Activated gamma-delta T cell treated with anti-CD3 and anti-CD28 coated beads, Interleukin-2, amount 50 U/mL, for 16 hours (primary cell): Measurements from ENCODE around the gene RPEL1.
"Not testable (repeated sequence)": the region's sequence is repeated elsewhere in the genome, so short reads cannot be mapped to it uniquely, and the experiment has no call there.

Source experiments
- DNase-seq: peaks from one replicate; pipeline ENCODE4 v3.0.0-alpha.2; 2020; ENCODE audit warnings: low read depth

Gene RPEL1

GRCh38 chr10:103232772-103233488 lies 12.8 kb upstream of the RPEL1 start:
- DNase-seq, result no peak

GRCh38 chr10:103235775-103236174 lies 9.9 kb upstream of the RPEL1 start:
- no peak for DNase-seq

GRCh38 chr10:103238506-103239252 lies 7.0 kb upstream of the RPEL1 start:
- no peak for DNase-seq

- DNase-seq, result no peak
These were observed 4.2 kb upstream of the RPEL1 start for GRCh38 chr10:103241262-103242011.

GRCh38 chr10:103244666-103245271 lies 918 bp upstream of the RPEL1 start:
- peak; percentile 42 for DNase-seq

- no peak for DNase-seq
These were observed 637 bp downstream of the RPEL1 start for GRCh38 chr10:103246324-103246723.

GRCh38 chr10:103254113-103254512 lies 8.4 kb downstream of the RPEL1 start:
- no peak for DNase-seq

GRCh38 chr10:103254538-103255325 lies 9.0 kb downstream of the RPEL1 start:
- no peak for DNase-seq

- DNase-seq, result no peak
These were observed 10.9 kb downstream of the RPEL1 start for GRCh38 chr10:103256613-103257012.

- DNase-seq, result no peak
These were observed 12.1 kb downstream of the RPEL1 start for GRCh38 chr10:103257812-103258211.

- not testable (repeated sequence) for DNase-seq
These were observed 13.2 kb downstream of the RPEL1 start for GRCh38 chr10:103258928-103259327.

- DNase-seq, result no peak
These were observed 14.3 kb downstream of the RPEL1 start for GRCh38 chr10:103259989-103260388.

- DNase-seq, result no peak
These were observed 16.5 kb downstream of the RPEL1 start for GRCh38 chr10:103262229-103262628.

GRCh38 chr10:103265717-103266329 lies 20.1 kb downstream of the RPEL1 start:
- no peak for DNase-seq

- DNase-seq, result no peak
These were observed 27.4 kb downstream of the RPEL1 start for GRCh38 chr10:103273041-103273441.

GRCh38 chr10:103276251-103276895 lies 30.7 kb downstream of the RPEL1 start:
- DNase-seq, result no peak

GRCh38 chr10:103276896-103277712 lies 31.4 kb downstream of the RPEL1 start, which contains the start of gene INA:
Gene INA (plus strand): TSS chr10:103277138. CDS start chr10:103277212, 74 bp downstream.
- no peak for DNase-seq

GRCh38 chr10:103277713-103278536 lies 32.2 kb downstream of the RPEL1 start:
- no peak for DNase-seq

GRCh38 chr10:103278537-103278823 lies 32.8 kb downstream of the RPEL1 start:
- DNase-seq, result no peak
